Activated CD4-positive, CD25-positive, alpha-beta regulatory T cell (primary cell): ENCODE data around the gene NCAM1.

Source experiments
- DNase-seq, 4 experiments: peaks; one replicate each; lab custom pipeline; 2025; lab: John Stamatoyannopoulos, UW

NCAM1 gene

DNA sequence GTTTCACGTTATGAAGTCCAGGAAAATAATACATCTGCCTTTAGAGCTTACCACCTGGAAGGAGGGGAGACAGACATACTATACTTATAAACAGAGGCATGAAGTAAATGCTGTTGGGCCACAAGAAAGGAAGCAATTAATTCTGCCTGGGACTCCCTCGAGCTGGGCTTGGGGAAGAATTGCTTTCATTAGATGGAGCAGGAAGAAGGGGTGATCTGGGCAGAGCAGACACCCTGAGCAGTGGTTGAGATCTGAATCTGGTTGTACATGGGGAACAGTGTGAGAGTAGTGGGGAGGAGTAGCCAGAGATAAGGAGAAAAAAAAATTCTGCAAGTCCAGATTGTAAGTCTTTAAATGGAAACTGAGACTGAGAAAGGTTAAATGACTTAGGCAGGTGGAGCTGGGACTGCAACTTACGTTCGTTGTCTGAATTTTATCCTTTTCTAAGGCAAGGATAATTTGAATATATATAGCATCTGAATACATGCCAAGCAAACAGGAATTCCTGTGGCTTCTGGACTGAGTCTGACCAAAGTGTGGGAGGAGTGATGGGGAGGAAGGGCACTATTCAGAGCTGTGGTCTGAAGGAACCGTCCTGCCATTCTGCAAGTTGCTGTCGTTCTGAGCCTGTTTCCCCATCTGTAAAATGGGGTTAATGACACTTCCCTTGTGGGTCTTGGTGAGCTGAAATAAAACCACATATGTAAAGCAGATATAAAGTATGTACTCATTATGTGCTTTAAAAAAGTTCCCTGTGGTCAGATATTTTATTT lies 7.9 kb downstream of the NCAM1 start:
- DNase-seq: no peak

DNA sequence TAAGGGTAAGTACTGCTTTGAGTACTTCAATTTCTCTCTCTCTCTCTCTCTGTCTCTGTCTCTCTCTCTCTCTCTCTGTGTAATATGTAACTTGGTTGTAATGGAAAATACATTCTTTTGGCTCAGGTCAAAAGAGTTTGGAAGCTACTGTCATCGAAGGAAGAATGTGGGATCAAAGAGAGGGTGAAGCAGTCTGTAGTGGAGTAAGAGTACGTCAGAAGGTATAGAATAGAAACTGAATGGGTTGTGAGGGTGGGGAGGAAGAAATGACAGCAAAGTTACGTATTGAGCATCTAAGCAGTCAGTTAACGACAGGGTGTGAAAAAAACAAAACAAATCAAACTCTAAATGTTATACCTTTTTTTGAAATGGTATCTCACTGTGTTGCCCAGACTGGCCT lies 10.0 kb downstream of the NCAM1 start:
- no peak for DNase-seq

DNA sequence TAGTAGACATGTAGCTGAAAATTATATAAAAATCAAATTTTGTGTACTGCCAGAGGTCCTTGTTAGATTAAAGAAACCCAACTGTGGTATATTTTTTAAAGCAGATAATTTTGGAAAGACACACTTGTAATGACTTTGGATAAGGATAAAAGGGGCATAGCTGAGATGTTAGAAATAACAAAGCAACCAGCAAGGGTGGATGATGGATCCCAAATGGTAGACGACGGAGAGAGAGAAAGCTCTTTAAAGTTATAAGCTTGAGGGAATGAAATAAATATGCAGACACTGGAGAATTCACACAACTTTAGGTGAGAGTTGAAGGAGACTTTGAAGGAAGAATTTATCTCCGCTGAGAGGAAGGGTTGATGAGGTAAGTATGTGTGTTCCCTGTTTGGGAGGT lies 10.6 kb downstream of the NCAM1 start:
- DNase-seq: no peak

DNA sequence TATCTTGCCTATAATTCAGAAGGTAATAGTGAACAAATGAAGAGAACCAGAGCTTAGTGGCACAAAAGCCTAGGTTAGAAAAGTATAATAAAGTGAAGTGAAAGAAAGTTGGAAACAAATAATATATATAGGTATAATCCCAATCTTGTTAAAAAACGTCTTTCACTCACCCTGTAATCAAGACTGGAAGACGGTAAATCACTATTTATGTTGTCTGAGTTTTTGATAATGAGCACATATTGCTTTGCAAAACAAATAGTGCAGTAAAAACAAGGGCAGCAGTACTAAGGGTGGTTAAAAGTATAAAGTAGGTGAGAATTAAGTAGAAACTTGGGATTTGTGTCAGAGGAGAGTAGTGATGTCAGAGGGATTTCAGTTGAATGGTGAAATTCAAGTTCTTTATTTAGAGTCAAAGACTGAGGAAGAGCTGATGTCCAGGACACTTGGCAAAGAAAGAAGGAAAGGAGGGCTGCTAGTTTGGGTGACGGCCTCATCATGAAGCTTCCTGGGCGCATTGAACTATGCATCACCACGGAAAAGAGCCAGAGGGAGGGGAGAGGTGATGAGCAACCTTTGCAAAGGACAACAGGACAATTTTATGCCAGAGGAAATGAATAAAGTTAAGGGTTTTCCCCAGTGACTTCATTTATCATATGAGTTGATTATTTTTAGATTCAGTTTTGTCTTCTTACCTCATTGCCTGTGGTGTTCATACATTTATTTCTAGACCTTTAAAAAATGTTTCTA lies 11.4 kb downstream of the NCAM1 start:
- DNase-seq: no peak

GRCh38 chr11:112975051-112975450 lies 13.8 kb downstream of the NCAM1 start:
- DNase-seq: no peak

GRCh38 chr11:112975493-112975892 lies 14.3 kb downstream of the NCAM1 start:
- no peak for DNase-seq

DNA sequence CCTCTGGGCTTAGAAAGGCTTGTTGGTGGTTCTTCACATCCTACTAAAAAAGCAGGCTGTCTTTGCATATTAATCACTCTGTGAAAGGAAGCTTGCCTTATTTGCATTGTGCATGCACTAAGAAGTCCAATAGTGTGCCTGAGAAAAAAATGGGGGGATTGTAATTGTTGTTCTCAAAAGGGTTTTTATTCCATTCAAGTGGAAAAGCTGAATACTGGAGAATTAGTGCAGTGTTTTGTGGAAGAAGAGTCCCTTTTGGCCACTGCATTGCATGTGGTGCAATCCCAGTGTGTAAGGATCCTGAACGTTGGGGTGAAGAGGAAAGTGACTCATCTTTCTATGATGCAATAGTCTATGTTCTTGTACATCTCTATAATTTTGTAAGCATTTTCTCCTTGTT lies 16.5 kb downstream of the NCAM1 start:
- no peak for DNase-seq

DNA sequence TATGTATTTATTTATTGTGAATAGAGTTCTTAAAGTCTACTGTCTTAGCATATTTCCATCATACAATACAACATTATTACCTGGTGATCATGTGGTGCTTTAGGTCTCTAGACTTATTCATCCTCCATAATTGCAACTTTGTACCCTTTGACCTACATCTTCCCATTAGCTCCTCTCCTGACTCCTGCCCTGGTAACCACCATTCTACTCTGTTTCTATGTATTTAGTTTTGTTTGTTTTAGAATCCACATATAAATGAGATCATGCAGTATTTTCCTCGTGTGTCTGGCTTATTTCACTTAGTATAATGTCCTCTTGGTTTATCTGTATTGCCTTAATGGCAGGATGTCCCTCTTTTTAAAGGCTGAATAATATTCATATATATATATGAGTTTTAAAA lies 22.7 kb downstream of the NCAM1 start:
- no peak for DNase-seq

GRCh38 chr11:112989198-112989597 lies 28.0 kb downstream of the NCAM1 start:
- no peak for DNase-seq

GRCh38 chr11:112993808-112994207 lies 32.6 kb downstream of the NCAM1 start:
- no peak for DNase-seq

DNA sequence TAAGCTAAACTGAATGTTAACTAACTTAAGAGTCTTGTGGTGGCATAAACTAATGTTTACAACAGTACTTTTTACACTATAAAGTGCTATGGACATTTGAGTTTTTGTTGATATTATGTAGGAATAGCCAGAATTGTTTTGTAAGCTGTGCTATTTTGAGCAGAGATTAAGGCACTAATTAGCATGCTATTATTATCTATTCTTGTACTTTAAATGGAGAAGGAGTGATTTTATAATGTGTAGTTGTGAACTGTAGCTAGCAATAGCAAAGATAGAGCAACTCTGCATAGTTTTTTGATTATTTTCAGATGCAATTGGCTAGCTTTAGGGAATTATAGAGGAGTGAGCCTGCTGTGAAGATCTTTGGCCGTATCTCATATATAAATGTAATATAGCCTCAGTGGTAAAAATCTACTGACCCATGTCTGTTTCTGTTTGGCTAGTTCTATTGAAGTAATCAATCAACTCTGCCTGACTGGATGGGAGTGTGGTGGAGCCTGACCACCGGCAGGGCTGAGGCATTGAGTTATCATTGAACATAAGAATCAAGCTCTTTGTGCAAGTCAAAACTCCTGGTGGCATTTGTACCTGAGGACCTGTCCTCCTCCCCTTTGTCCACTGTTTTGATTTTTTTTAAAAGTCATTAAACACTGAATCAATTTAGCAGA lies 34.3 kb downstream of the NCAM1 start:
- no peak for DNase-seq

- DNase-seq: no peak
Measured at GRCh38 chr11:112996994-112997393, 35.8 kb downstream of the NCAM1 start.

DNA sequence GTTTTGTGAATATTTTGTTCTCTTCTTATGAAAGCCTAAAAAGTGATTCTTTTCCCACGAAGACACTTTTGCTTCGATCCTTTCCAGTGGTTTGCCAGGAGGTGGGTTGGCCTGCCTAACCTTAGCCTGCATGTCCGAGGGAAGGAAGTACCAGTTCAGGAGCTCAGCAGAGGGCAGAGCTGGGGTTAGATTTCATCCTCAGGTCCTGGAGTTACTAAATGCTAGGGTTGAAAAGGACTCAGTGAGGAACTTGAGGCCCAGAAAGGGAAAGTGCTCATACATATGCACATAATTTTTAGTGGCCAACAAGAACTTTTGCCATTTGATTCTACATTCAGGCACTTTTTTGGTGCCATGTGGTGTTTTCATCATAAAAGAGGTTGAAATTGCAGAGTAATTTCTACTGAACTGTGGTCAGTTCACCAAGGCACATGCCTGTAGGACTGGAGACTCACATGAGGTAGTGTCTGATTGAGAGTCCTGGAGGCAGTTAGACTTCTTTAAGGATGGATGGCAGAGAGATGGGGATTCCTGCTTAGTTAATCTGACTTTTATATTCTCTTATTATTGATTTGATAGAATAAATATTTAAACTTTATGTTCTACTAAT lies 36.7 kb downstream of the NCAM1 start:
- DNase-seq: no peak

DNA sequence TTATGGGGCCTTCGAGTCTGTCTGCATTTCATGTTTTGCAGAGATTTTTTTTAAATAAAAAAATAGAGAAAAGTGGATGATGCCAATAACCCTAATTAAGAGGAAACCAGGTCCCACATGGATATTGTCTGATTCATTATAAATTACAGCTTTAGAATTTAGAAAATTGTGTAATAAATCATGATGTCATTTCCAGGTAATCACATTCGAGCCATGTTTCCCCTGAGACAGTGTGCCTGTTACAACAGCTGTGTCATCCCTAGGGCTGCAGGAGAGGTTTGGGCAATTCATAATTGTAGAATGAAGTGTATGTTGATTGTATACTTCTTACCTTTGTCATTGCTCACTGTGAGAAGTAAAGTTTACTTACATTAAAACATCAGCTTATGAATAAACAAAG lies 38.3 kb downstream of the NCAM1 start:
- no peak for DNase-seq

DNA sequence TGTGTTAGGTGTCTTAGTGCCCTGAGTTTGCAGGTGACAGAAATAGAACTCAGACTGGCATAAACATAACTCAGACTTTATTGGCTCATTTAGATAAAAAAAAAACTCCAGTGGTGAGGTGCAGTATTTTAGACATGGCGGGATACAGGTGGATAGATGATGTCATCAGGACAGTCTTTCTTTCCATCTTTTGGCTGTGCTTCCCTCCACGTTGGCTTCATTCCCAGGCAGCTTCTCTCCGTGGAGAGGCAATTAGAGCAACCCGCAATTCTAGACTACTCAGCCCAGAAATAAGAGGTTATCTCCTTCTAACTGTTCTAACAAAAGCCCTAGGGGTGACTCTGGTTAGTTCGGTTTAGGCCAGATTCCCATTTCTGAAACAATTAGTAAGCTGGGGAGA lies 40.5 kb downstream of the NCAM1 start:
- no peak for DNase-seq

GRCh38 chr11:113006896-113007445 lies 45.8 kb downstream of the NCAM1 start:
- DNase-seq: no peak

- DNase-seq: no peak
Measured at GRCh38 chr11:113014262-113015097, 53.3 kb downstream of the NCAM1 start.

DNA sequence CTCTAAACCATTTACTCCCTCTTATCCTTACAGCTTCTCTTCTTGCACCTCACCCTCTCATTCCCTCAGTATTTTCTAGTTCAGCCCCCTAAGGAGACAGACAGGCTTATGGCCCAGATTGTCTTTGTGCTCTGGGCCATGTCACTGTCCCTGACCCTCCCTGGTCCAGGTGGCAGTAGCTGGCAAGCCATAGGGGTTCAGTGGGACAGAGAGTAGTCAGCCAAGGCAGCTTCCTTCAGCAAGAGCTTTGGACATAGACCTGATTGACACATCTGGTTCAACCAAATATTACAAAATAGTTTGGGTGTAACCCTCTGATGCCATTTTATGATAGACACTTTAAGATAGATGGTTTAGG lies 53.9 kb downstream of the NCAM1 start:
- no peak for DNase-seq

DNA sequence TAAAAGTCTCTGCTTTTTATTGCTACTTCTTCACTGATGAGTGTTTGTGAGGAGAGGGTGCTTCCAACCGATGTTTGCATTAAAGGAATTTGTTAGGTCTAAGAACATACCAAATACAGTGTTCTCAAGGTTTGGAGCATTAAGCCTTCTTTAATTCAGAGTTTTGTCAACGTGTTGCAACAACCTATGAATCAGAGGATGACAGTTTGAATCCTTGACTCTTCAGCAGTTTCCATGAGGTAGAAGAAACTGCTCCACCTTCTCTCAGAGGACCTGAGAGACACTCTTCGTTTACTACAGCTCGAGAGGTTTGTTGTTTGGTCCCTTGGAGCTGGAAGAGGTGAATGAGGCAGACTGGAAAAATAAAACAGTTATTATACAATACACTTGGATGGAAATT lies 55.7 kb downstream of the NCAM1 start:
- DNase-seq: no peak

GRCh38 chr11:113018913-113019312 lies 57.7 kb downstream of the NCAM1 start:
- no peak for DNase-seq

DNA sequence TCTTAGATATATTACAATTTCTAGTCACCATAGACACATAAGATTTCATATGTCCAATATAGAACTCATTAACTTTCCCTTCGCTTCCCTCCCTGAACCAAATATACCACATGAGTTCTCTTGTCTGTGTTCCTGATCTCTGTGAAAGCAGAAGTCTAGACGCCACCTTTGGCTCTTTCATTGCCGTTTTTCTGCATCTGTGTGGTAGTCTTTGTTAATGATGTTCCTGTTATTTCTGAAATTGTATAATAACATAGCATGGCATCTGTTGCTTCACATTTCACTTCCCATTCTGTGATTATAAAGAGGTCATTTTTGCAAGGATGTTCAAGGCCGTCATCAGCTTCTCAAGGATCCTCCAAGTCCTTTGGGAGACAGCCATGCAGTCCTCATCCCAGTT lies 58.5 kb downstream of the NCAM1 start:
- no peak for DNase-seq

DNA sequence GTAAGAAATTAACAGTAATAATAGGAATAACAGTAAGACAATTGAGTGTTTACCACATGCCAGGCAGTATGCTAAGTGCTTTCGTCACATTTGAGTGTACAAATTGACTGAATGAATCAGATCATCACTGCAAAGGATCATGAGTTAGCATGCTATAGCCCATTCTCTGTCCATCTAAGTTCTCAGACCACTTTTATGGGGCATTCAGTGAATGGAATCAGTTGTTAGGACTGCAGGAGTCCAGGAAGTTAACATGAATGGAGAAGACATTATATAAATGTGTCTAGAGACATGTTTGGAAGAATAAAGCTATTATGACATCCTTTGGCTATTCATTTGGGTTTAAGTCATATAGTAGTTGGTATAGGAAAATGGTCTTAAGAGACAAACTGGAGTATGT lies 59.9 kb downstream of the NCAM1 start:
- DNase-seq: no peak
